Suppressor macrophage (primary cell): ENCODE results near the gene IL4.

Experiments used
- DNase-seq, 4 experiments: peaks; one replicate each; pipeline ENCODE4 v3.0.0-alpha.2; 2020 to 2022

IL4 gene

GRCh38 chr5:132658381-132659302 is 15.1 kb upstream of the IL4 start:
- DNase-seq, result no peak

GRCh38 chr5:132659598-132660493 is 13.9 kb upstream of the IL4 start:
- DNase-seq, result no peak

GRCh38 chr5:132661231-132662003 is 12.4 kb upstream of the IL4 start:
- DNase-seq, result peak; percentile 19 to 59 (median 52)

- DNase-seq, result no peak
Measured at GRCh38 chr5:132662004-132662401, 11.8 kb upstream of the IL4 start.

- DNase-seq, result peak in 2 of 4 experiments; percentile 6 to 22
Measured at GRCh38 chr5:132662925-132663770, 10.6 kb upstream of the IL4 start.

GRCh38 chr5:132663771-132664695 is 9.8 kb upstream of the IL4 start:
- no peak for DNase-seq

- DNase-seq, result no peak
Measured at GRCh38 chr5:132664696-132665209, 9.0 kb upstream of the IL4 start.

- DNase-seq, result no peak
Measured at GRCh38 chr5:132665574-132666080, 8.2 kb upstream of the IL4 start.

- no peak for DNase-seq
Measured at GRCh38 chr5:132666310-132667123, 7.3 kb upstream of the IL4 start.

- DNase-seq, result no peak
Measured at GRCh38 chr5:132667309-132667708, 6.5 kb upstream of the IL4 start.

GRCh38 chr5:132667761-132668705 is 5.8 kb upstream of the IL4 start:
- no peak for DNase-seq

- DNase-seq, result no peak
Measured at GRCh38 chr5:132668706-132669454, 4.9 kb upstream of the IL4 start.

- DNase-seq, result no peak
Measured at GRCh38 chr5:132669455-132669820, 4.4 kb upstream of the IL4 start.

GRCh38 chr5:132669966-132670882 is 3.6 kb upstream of the IL4 start:
- DNase-seq, result no peak

- DNase-seq, result no peak
Measured at GRCh38 chr5:132671000-132671399, 2.8 kb upstream of the IL4 start.

GRCh38 chr5:132673488-132673887 is 301 bp upstream of the IL4 start:
- DNase-seq, result no peak
